CD4-positive, alpha-beta T cell treated with Interleukin-2 at 100 ng/mL for 4 hours (primary cell): ENCODE data around the gene CRNN.

Experiments
- DNase-seq: peaks from one replicate; pipeline ENCODE4 v3.0.0-alpha.2; 2020; ENCODE audit warnings: low spot score

The CRNN gene

DNA sequence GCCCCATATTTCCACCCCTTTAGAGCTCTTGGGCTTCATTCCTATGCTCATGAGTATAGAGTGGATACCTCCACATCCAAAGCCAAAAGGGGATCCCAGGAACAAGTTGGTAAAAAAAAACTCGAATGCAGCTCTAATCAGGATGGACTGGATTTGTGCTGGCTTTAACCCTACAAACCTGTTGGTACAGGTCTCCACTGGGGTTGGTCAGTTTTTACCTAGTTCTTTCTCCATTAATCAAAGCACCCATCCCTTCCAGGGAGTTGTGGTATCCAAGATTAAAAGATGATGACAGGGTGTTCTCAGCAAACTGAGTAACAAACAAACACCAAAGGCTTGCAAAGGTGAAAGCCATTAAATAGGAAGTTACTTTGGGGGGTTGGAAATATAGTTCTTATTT lies 5.9 kb upstream of the CRNN start:
- no peak for DNase-seq

GRCh38 chr1:152415454-152416227 lies 1.6 kb upstream of the CRNN start:
- DNase-seq = no peak

GRCh38 chr1:152412756-152413155 lies 1.3 kb downstream of the CRNN start:
- DNase-seq = no peak

- no peak for DNase-seq
Measured at GRCh38 chr1:152411134-152411533, 2.9 kb downstream of the CRNN start.

DNA sequence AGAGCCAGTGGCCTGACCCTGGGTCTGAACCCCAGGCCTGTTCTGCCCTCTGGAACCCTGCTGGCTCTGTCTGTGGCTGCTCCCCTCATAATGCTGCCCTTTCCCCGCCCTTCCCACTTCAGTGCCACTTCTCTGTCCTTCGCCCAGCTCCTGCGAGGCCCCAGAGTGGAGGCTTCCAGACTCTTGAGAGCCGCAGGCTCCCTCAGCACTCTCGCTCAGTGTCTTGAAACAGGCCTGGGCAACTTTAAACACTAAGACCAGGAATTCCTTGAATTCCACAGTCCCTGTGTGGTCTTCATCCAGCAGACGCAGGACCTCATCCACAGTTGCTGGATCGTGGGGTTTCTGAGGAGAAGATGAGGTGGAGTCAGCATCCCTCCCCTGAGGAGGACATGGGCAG lies 3.5 kb downstream of the CRNN start:
- no peak for DNase-seq

DNA sequence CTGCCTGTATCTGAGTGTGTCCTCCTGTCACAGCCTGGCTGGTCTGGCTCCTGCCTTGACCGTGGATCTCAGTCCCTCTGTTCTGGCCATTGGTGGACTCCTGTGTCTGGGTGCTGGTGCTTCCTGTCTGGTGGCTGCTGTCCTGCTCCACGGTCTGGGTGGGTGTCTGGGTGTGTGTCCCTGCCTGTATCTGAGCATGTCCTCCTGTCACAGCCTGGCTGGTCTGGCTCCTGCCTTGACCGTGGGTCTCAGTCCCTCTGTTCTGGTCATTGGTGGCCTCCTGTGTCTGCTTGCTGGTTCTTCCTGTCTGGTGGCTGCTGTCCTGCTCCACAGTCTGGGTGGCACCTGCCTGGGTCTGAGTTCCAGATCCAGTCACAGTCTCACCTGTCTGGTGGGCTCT lies 4.0 kb downstream of the CRNN start:
- DNase-seq = no peak

DNA sequence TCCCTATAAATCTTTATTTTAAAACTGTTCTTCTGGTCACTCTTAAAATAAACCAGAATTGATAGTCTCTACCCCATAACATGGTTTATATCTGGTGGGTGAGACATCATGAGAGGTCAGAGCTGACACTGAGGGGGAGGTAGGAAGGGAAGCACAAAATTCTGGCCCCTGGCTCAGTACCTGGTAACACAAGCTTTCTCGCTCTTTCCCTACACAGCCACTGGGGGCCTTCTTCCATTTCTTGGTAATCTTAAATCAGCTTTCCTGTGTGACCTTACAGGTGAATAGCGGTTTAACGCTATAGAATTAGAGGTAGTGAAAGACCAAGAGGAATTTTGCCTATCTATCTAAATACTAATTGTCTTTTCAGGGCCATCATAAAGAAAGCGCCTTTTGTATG lies 5.4 kb downstream of the CRNN start:
- no peak for DNase-seq

GRCh38 chr1:152398812-152399698 lies 15.0 kb downstream of the CRNN start:
- peak; percentile 9 for DNase-seq

GRCh38 chr1:152397474-152397873 lies 16.6 kb downstream of the CRNN start:
- no peak for DNase-seq

DNA sequence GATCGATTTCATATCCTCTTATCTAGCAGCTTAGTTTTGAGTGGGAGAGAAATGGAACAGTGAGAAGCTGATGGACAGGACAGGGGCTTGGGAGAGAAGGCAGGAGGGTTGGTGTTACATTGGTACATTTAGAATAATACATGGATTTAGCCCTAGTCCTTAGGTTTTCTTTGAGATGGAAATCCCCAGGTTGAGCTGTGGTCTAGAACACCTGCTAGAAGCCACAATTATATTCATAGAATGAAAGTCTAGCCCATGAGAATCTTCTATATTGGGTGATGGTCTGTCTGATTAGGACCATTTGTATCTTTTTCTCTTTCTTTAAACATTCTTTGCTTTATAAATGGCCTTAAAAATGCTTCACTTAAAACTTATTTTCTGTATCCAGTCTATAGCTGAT lies 19.9 kb downstream of the CRNN start:
- DNase-seq = no peak

DNA sequence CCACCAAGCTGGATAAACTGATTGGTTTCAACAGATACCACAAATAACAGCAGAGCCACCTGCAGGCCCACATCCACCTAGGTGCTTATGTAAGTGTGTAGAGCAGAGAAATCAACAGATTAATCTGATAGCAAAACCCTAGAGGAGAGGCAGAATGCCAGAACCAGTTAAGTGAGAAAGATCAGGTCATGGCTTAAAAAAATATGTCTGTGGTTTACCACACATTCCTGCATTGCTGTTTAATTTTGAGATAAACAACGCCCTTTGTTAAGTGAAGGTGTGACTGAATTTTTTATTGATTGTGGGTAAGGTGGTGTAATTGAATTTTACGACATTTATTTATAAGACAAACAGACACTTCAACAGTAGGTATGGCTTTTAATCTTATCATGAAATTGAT lies 21.2 kb downstream of the CRNN start:
- DNase-seq = peak; percentile 41

GRCh38 chr1:152388889-152389288 lies 25.2 kb downstream of the CRNN start:
- no peak for DNase-seq

DNA sequence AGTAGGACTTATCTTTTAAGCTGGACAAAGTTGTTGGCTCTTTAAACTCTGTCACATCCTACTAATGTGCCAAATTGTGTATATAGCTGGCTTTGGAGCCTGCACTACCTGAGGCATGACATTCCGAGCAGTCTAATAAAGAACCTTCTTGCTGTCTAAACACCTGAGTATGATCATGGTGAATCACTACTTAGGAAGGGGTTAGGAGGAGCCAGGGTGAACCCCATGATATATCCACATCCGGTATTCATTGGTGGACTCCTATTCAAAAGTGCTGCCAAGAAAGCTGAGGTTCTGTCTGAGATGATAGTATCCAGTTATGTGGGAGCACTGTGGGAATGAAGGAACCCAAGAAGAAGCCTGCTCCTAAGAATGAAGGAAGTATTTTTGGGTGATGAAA lies 27.1 kb downstream of the CRNN start:
- no peak for DNase-seq

DNA sequence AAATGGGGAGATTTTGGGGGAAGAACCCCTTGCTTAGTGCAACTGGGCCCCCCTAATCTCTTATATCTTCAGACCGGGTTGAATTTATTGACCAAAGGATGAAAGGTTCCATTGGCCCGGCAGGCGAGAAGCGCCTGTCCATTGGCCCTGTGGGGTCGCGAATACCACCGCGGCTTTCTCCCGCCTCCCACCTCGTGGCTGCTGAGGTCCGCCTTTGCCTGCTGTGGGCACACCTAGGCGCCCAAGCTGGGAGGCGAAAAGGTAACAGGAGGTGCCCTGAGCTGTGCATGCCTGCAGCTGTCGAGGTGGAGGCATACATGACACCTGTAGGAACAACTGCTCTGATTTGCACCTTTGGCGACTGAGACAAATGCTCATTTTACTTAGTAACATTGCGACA lies 33.1 kb downstream of the CRNN start:
- no peak for DNase-seq

GRCh38 chr1:152374451-152374850 lies 39.6 kb downstream of the CRNN start:
- no peak for DNase-seq

DNA sequence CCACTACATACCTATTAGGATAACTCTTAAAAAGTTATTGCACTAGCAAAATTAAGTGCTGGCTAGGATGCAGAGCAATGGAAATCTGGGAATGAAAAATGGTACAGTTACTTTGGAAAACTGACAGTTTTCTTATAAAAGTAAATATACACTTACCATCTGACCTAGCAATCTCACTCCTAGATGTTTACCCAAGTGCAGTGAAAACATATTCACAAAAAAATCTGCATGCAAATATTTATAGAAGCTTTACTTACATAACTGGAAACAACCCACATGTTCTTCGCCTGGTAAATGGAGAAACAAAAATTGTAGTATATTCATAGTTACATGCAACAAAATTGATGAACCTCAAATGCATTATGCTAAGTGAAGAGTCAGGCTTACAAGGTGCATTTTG lies 41.4 kb downstream of the CRNN start:
- no peak for DNase-seq

DNA sequence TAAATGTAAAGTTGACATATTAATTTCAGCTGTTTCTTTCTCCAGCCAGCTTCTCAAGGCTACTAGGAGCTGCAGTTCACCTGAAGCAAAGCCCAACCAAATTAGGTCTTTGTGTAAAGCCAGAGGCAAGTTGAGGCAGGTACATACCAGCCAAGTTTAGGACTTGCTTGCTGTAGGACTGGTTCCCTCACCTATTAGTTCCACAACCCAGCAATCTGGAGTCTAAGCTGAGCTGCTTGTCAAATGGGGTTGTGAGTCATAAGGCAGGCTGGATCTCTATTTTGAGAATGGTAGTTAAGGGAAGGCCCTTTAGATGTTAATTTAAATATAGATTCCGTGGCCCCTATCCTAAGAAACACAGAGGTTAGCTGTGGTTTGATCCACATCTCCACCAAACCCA lies 46.6 kb downstream of the CRNN start:
- no peak for DNase-seq

DNA sequence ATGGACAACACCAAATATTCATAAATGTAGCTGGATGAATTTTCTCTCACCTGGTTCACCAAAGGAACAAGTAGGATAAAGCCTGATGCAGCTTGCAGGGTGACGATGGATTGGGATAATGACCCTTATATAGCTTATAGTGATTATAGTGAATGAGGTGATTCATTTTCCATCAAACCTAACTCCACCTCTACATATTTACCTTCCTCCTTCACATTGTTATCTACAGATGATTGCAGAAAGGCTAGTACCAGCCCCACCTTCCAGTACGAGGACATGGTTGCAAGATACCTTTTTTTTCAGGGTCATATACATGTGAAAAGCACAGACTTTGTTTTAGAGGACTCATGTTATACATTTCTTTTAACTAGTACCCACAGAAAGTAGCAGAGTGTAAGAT lies 54.2 kb downstream of the CRNN start, which contains the start of gene FLG2:
FLG2 (minus strand) TSS at position 101 of the 400 bp plus-strand sequence. CDS start 1,122 bp downstream, outside the sequence.
- DNase-seq = no peak
